Measurements from ENCODE around the gene BANF2. TPM values are rescaled to one million over a fixed set of nuclear protein-coding genes. Genes with fewer than 3 reads are reported as not detected.

BANF2 gene
- total RNA-seq, 1 donor from 2014 or later: not detected

DNA sequence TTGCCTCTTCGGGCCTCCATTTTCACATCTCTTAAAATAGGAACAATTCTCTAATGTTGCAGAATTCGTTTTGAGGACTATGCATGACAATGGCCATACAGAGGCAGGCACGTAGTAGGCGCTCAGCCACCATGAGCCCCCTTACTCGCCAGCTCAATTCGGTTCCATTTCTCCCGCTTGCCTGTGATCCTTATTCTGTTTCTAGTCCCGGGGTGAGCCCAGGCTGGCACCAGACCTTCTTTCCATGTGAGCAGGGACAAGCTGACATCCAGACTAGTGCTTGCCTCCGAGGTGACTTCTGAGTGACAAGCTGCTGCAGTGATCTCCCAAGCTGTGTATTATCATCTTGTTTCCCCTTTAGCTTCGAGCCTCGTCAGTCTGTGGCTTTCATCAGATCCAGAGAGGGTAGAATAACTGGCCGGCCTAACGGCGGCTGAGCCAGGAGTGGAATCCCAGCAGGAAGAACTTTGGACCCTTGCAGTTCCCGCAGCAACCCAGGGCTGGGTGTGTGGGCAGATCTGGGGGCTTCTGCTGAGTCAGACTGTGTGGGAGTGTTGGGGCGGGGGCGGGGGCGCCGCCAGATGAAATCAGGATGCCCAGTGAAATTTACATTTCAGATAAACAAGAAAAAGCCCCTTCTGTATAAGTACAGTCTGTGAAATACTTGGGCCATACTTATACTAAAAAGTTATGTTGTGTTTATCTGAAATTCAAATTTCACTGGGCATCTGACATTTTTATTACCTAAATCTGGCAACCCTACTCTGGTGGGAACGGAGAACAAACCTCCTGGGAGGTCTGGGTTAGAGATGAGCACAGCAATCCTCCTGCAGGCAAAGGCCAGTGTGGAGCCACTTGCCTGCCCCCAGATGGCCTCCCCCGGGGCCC, 10.9 kb downstream of the BANF2 start:
- no peak for DNase-seq

GRCh38 chr20:17711267-17711627, 11.5 kb downstream of the BANF2 start:
- DNase-seq: no peak

- DNase-seq: no peak
Observed at GRCh38 chr20:17712201-17712600, 12.4 kb downstream of the BANF2 start.

DNA sequence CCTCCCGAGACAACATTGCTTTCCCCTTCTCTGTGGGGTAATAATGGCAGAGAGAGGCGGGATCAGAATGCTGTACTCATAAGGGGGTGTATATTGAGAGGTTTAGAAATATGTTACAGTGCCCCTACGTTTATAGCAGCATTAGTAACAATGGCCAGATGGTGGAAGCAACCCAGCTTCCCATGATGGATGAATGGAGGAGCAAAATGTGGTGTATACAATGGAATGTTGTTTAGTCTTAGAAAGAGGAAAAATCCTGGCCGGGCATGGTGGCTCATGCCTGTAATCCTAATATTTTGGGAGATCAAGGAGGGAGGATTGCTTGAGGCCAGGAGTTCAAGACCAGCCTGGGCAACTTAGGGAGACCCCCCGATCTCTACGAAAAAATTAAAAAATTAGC, 12.9 kb downstream of the BANF2 start:
- DNase-seq: no peak

GRCh38 chr20:17714597-17714996, 14.8 kb downstream of the BANF2 start:
- no peak for DNase-seq

DNA sequence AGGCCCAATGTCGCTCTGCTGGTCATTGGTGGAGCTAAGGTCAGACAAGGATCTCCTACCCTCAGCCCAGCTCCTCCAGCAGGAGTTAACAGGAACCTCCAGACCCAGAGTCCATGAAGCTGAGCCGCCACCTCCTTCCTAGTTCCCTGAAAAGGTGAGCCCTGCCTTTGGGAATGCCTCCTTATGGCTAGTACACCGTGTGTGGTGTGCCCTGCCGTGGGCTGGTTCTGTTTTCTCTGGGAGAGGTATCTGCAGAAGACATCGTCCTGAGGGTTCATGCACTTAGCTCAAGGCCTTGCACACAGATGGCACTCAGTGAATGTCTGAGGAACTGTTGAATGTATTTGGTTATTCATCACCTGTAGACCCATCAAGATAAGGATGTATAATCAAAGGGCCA, 15.3 kb downstream of the BANF2 start:
- DNase-seq: no peak

DNA sequence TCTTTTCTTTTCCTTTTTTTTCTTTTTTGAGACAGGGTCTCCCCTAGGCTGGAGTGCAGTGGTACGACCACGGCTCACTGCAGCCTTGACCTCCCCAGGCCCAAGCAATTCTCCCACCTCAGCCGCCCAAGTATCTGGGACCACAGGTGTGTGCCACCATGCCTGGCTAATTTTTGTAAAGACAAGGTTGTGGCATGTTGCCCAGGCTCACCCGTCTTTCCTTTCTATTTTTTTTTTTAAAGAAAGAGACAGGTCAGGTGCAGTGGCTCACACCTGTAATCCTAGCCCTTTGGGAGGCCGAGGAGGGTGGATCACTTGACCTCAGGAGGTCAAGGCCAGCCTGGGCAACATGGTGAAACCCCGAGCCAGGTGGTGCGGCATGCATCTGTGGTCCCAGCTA, 16.6 kb downstream of the BANF2 start:
- DNase-seq: no peak

GRCh38 chr20:17720755-17721154, 21.0 kb downstream of the BANF2 start:
- no peak for DNase-seq

DNA sequence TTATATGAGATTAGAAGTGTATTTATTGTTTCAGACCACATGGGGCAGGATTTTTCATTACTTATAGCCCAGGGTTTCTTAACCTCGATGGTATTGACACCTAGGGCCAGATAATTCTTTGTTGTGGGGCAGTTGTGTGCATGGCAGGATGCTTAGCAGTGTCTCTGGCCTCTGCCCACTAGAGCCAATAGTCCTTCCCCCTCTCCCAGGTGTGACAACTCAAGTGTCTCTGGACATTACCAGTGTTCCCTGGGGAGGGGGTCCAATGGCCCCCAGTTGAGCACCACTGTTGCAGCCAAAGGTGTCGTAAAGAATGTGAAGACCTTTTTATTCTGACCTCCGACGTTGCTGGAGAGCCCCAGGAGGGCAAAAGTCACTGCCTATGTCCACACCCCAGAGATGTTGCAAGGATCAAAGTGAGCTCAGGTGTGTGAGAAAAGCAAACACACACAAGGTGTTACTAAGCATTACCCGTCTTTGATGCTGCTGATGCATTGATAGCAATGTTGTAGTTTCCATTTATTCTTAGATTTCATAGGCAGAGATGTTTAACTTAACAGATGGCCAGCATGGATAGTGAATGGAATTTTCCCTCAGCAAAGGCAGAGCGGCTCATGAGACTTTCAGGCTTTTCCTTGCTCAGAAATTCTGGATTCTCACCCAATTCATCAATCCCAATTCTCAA, 22.2 kb downstream of the BANF2 start:
- DNase-seq: no peak

DNA sequence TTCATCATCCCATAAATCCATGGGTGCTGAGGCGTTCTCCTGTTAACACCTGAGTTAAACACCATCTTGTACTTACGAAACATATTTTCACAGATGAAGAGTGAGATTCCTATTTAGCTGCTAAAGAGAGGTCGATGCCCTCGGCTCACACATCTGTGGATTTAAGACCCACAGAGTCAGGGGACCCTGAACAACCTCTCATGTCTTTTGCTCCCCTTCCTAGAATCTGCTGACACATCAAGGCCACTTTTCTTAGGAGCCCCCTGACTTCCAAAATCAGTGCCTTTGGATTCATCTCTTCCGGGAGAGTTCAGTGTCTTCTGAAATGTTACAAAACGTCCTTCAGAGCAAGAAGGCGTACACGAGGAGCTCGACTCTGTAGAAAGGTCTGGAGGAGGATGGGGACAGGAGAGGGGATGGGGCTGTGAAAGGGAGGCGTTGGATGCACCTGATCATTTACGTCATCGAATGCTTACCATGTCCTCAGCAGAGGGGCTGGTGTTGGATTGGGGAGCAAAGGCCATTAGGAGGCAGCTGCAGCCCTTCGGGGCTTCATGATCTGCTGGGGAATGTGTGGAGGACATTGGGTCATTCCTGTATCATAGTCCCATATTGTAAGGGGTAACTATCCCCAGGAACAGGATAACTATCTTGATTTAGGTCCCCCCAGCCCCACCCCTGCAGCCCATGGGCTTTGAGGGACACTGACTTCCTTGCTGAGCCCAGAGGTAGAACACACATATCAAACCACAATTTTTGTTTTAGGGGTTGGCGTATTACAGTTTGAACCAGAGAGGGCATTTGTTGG, 22.9 kb downstream of the BANF2 start:
- DNase-seq: no peak

DNA sequence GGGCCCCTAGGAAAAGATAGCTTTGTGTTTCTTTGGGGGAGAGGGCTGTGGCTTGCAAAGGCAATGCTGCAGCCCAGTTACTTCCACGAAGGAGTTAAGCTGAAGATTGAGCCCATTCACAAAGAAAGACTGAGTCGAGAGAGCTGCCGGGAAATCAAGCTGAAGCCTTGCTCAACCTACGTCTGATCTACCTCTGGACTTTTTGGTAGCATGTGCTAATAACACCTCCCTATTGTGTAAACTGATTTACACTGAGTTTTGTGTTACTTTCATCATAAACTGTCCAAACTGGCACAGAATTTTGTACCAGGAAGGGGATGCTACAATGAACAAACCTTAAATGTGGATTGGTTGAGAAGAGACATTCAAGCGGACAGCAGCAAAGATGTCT, 23.5 kb downstream of the BANF2 start:
- DNase-seq: no peak

DNA sequence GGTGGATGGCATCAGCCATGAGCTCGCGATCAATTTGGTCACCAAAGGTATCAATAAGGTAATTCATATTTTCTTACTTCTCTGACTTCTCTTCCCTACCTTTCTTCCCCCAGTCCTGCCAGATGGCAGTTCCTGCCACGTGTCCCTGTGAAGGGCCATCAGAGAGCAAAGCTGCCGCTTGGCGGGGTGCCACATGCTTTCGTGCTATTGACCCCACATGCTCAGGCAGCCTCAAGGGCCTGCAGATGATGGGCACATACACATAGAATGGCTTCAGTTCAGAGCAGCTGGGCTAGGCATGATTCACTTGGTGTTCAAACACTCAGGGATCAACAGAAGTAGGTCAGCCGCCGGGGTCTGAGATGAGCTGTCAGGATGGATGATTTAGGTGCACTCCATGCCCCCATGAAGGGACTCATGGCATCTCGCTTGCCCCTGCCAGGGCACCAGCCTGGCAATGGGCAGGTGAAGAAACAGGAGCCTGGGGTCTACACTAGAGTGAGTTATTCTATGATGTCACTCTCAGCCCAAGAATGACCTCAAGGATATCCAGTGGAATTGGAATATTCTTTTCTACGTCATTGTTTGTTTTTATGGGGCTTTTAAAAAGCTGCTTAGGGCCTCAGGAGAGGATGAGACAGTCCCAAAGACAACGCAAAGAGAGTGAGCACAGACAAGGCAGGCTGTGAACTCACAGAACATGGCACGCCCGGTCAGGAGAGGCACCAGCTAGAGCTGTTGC, 25.5 kb downstream of the BANF2 start:
- no peak for DNase-seq

GRCh38 chr20:17726902-17727301, 27.1 kb downstream of the BANF2 start:
- no peak for DNase-seq

DNA sequence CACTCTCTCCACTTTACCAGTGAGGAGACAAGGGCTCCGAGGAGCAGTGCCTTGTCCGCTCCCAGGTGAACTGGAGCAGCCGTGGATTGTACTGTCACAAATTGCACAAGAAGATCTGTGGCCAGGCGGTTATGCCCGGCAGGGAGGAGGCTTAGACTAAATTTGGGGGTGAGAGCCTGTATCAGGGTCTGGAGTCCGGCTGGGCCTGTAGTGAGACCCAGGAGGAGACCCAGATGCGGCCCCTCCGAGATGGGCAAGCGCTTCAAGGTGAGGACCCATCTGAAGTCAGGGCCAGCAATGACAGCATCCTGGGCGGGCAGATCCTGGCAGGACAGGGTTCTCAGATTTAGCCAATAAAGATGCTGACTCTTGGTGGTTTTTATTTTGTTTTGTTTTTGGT, 27.6 kb downstream of the BANF2 start:
- no peak for DNase-seq

DNA sequence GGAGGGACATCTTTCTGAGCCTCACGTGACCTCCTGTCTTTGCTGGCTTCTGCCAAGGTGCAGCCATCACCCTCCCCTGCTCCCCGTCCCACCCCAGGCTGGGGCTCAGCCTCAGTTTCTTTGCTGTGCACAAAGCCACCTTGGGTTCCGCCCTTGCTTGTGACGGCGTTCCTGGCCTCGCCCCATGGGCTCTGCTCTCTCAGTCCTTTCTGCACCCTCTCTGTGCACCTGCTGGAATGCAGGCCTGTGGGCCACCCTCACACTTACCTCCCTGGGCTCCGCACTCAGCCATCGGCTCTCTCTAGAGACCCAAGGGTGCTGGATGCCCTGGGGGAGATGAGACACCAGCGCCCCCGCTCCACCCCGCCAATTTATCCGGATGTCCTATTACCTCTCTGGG, 28.3 kb downstream of the BANF2 start:
- DNase-seq: no peak

DNA sequence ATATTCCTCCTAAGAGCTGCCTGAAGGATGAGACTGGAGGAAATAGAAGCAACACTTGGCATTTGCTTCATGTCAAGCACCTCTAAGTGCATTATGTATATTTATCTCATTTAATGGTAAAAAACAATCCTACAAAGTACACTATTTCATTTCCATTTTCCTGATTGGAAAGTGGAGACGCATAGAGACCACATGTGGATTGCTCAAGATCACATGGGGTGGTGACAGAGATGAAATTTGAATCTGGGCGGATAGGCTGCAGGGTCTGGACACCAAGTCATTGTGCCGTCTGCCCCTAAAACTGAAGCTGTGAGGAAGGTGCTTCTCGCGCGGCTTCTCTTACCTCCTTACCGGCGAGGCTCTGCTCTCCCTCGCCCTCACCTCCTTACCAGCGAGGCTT, 30.3 kb downstream of the BANF2 start:
- DNase-seq: no peak

GRCh38 chr20:17731233-17731632, 31.5 kb downstream of the BANF2 start:
- DNase-seq: no peak

DNA sequence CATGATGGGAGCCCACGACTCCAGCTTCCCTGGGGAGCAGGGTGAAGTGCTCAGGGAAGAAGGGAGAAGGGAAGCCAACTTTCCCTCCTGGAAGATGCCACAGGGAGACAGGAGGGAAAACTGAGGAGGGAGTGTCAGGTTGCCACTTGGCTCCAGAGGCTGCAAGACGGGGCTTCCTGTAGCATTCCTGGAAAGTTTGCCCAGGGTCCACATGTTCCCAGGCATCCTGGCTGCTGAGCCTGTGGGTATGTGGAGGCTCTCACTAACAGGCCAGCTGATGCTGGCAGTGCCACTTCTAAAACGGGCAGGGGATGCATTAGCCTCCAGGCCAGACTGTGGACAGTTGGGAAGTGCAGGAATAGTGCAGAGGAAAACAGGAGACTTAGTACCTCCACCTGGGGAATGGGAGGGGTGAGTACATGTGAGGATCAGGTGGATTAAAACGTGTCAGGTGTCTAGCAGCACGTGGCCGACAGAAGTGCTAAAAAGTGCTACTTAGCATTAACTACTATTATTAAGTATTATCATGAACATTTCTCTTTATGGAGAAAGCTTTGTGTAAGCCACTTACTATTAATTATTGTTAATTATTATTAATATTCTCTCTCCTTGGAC, 33.2 kb downstream of the BANF2 start:
- DNase-seq: no peak

GRCh38 chr20:17733767-17734304, 34.1 kb downstream of the BANF2 start:
- no peak for DNase-seq

GRCh38 chr20:17734374-17734773, 34.6 kb downstream of the BANF2 start:
- DNase-seq: no peak

DNA sequence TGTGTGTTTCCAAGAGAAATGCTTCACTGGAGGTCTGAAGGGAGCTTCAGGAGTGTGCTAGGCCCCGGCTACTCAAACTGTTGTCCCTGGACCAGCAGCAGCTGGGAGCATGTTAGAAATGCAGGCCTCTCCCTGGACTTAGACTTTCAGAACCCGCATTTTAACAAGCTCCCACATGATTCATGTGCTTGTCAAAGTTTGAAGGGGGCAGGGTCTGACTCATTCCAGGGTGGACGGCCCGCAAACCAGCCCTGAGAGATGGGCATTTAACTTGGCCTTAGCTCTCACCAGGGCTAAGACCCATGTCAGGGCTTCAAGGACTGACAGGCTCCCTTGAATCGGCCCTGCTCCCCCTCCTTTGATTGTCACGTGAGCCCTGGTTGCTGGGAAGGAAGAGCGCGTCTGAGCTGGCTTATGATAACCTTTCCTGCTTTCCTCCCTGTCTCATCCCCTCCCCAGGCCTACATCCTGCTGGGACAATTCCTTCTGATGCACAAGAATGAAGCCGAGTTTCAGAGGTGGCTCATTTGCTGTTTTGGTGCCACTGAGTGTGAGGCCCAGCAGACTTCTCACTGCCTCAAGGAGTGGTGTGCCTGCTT, 35.5 kb downstream of the BANF2 start:
- no peak for DNase-seq

All from skin of body (tissue), 2 donors.